HepG2 (cell line): ENCODE measurements around the gene BACH2.

ENCODE experiments used
- BRCA1 ChIP-seq: sonication (generic); formaldehyde crosslinking; IDR thresholded peaks from 2 replicates; pipeline ENCODE4 v1.4.0; 2020; ENCODE audit warnings: missing genetic modification reagents
- RAD51 ChIP-seq: fragments of 450-650 bp; IDR thresholded peaks from 2 replicates; pipeline ENCODE4 v1.6.1; 2016; ENCODE audit warnings: borderline replicate concordance
- ZNF138 ChIP-seq: sonication (generic); formaldehyde crosslinking; IDR thresholded peaks from 2 replicates; pipeline ENCODE4 v1.5.0; 2020; ENCODE audit warnings: mild to moderate bottlenecking, low read depth, missing genetic modification reagents
- ZNF549 ChIP-seq: sonication (generic); formaldehyde crosslinking; IDR thresholded peaks from 2 replicates; pipeline ENCODE4 v1.5.0; 2020; ENCODE audit warnings: missing genetic modification reagents
- TF ChIP-seq, protein P1 (sequence below): IDR thresholded peaks from 2 replicates; pipeline ENCODE4 v1.6.1; 2018; ENCODE audit warnings: missing genetic modification reagents
- TF ChIP-seq, protein P2 (sequence below): sonication (generic); formaldehyde crosslinking; IDR thresholded peaks from 2 replicates; pipeline ENCODE4 v1.5.0; 2020; ENCODE audit warnings: mild to moderate bottlenecking, missing genetic modification reagents, moderate library complexity

GRCh38 chr6:90033746-90034271, 262.8 kb downstream of the BACH2 start:
- TF ChIP-seq, protein P1, sequence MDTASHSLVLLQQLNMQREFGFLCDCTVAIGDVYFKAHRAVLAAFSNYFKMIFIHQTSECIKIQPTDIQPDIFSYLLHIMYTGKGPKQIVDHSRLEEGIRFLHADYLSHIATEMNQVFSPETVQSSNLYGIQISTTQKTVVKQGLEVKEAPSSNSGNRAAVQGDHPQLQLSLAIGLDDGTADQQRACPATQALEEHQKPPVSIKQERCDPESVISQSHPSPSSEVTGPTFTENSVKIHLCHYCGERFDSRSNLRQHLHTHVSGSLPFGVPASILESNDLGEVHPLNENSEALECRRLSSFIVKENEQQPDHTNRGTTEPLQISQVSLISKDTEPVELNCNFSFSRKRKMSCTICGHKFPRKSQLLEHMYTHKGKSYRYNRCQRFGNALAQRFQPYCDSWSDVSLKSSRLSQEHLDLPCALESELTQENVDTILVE (CRISPR knock-in tag), result no peak
- TF ChIP-seq ZNF138 (CRISPR knock-in tag), result no peak
- TF ChIP-seq ZNF549 (CRISPR knock-in tag), result no peak
- no peak for TF ChIP-seq BRCA1 (CRISPR knock-in tag)
- TF ChIP-seq, protein P2, sequence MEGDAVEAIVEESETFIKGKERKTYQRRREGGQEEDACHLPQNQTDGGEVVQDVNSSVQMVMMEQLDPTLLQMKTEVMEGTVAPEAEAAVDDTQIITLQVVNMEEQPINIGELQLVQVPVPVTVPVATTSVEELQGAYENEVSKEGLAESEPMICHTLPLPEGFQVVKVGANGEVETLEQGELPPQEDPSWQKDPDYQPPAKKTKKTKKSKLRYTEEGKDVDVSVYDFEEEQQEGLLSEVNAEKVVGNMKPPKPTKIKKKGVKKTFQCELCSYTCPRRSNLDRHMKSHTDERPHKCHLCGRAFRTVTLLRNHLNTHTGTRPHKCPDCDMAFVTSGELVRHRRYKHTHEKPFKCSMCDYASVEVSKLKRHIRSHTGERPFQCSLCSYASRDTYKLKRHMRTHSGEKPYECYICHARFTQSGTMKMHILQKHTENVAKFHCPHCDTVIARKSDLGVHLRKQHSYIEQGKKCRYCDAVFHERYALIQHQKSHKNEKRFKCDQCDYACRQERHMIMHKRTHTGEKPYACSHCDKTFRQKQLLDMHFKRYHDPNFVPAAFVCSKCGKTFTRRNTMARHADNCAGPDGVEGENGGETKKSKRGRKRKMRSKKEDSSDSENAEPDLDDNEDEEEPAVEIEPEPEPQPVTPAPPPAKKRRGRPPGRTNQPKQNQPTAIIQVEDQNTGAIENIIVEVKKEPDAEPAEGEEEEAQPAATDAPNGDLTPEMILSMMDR (CRISPR knock-in tag), result no peak
- TF ChIP-seq RAD51, result no peak
